Astrocyte (in vitro differentiated cells and primary cell): ENCODE results near the gene ANO6.
"Not testable (repeated sequence)": the region's sequence is repeated elsewhere in the genome, so short reads cannot be mapped to it uniquely, and the experiment has no call there.

ENCODE experiments used
- EZH2 ChIP-seq: IDR thresholded peaks from 2 replicates; pipeline ENCODE4 v1.6.1; 2012; ENCODE audit warnings: mild to moderate bottlenecking, low read length, inconsistent platforms; ENCODE audit not compliant: insufficient read depth
- TF ChIP-seq, protein P1 (sequence below): IDR thresholded peaks from 2 replicates; pipeline ENCODE4 v1.5.1; 2011; ENCODE audit warnings: low read depth, mild to moderate bottlenecking, inconsistent platforms, low read length, moderate library complexity; ENCODE audit not compliant: insufficient read depth

GRCh38 chr12:45397499-45397898 is 181.6 kb downstream of the ANO6 start:
- TF ChIP-seq, protein P1, sequence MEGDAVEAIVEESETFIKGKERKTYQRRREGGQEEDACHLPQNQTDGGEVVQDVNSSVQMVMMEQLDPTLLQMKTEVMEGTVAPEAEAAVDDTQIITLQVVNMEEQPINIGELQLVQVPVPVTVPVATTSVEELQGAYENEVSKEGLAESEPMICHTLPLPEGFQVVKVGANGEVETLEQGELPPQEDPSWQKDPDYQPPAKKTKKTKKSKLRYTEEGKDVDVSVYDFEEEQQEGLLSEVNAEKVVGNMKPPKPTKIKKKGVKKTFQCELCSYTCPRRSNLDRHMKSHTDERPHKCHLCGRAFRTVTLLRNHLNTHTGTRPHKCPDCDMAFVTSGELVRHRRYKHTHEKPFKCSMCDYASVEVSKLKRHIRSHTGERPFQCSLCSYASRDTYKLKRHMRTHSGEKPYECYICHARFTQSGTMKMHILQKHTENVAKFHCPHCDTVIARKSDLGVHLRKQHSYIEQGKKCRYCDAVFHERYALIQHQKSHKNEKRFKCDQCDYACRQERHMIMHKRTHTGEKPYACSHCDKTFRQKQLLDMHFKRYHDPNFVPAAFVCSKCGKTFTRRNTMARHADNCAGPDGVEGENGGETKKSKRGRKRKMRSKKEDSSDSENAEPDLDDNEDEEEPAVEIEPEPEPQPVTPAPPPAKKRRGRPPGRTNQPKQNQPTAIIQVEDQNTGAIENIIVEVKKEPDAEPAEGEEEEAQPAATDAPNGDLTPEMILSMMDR = not testable (repeated sequence)
- TF ChIP-seq EZH2 = not testable (repeated sequence)
